ENCODE results near the gene COL4A3. TPM values are rescaled to one million over a fixed set of nuclear protein-coding genes. Genes with fewer than 3 reads are reported as not detected.

Gene COL4A3
- total RNA-seq, 2 donors from 2014 or later, result 29.6 to 36.7 TPM

GRCh38 chr2:227325839-227326195, 161.4 kb downstream of the COL4A3 start:
- Histone ChIP-seq H3K4me3 (peak overlapping the region; percentile 99), H3K27ac (peak overlapping the region; percentile 87 to 88), H3K9me3 (no peaks in the 10 kb centered on the region), H3K4me1 (ENCODE audit: control insufficient read depth in 1 of 2, low read depth in 2 of 2) (peaks cover 7 to 26% of the 10 kb centered on the region in 2 donors), H3K36me3 (no peaks in the 10 kb centered on the region), H3K27me3 (replicated peaks; ENCODE audit: insufficient read depth) (no peaks in the 10 kb centered on the region)
- no peak for ATAC-seq (ENCODE audit: insufficient number of reproducible peaks, low FRiP score, low read depth)
- no peak for DNase-seq (ENCODE audit: low spot score)
- no peak for TF ChIP-seq CTCF (IDR thresholded peaks at IDR 0.05)

DNA sequence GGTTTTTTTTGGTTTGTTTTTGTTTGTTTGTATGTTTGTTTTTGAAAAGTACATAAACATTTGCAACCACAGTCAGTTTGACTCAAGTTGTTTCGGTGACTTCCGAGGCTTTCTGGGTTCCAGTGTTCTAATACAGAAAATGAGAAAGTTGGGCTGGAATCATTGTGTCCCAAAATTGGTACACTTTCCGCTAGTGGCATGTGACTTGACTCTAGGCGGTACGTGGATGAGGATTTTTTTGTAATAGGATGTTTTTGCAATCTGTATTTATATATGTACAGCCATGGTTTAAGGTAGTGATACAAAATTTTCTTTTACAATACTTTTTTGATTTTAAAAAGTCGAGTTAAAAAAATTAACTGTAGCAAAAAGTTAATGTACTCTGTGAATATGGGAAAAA, 162.4 kb downstream of the COL4A3 start:
- Histone ChIP-seq H3K4me1 (ENCODE audit: control insufficient read depth in 1 of 2, low read depth in 2 of 2) (peaks cover 7 to 26% of the 10 kb centered on the region in 2 donors), H3K9me3 (no peaks in the 10 kb centered on the region), H3K4me3 (no peak overlapping the region), H3K36me3 (no peaks in the 10 kb centered on the region), H3K27ac (no peak overlapping the region), H3K27me3 (replicated peaks; ENCODE audit: insufficient read depth) (no peaks in the 10 kb centered on the region)
- TF ChIP-seq CTCF (IDR thresholded peaks at IDR 0.05), result no peak
- no peak for DNase-seq (ENCODE audit: low spot score)
- ATAC-seq (ENCODE audit: insufficient number of reproducible peaks, low FRiP score, low read depth), result no peak

- no peaks in the 10 kb centered on the region for H3K4me1 ChIP-seq (ENCODE audit: control insufficient read depth in 1 of 2, low read depth in 2 of 2)
- H3K36me3 ChIP-seq, result peaks cover 30% of the 10 kb centered on the region
- ATAC-seq (ENCODE audit: insufficient number of reproducible peaks, low FRiP score, low read depth) (no peak), DNase-seq (ENCODE audit: low spot score) (no peak)
- H3K9me3 ChIP-seq, result no peaks in the 10 kb centered on the region
- H3K27me3 ChIP-seq (replicated peaks; ENCODE audit: insufficient read depth), result no peaks in the 10 kb centered on the region
- TF ChIP-seq CTCF (IDR thresholded peaks at IDR 0.05), result no peak
- no peak overlapping the region for H3K27ac ChIP-seq
- H3K4me3 ChIP-seq, result no peak overlapping the region
Observed at GRCh38 chr2:227335713-227336112, 171.3 kb downstream of the COL4A3 start.

DNA sequence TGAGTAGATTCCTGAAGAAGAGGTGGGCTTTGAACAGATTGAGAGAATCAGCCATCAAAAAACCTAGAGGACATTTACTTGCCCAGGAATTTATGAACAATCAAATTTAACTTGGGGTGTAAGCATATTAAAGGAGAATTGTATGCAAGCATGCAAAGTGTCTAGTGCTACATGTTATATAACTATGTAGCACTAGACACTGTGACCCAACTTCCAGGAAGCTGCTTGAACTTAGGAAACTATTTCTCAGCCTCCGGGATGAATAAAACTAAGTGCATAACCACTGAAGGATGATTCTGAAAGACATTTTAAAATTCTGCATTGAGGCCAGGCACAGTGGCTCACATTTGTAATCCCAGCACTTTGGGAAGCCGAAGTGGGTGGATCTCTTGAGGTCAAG, 173.0 kb downstream of the COL4A3 start:
- Histone ChIP-seq H3K9me3 (no peaks in the 10 kb centered on the region), H3K4me3 (no peak overlapping the region), H3K4me1 (ENCODE audit: control insufficient read depth in 1 of 2, low read depth in 2 of 2) (no peaks in the 10 kb centered on the region), H3K27me3 (replicated peaks; ENCODE audit: insufficient read depth) (no peaks in the 10 kb centered on the region), H3K27ac (no peak overlapping the region), H3K36me3 (peaks cover 33% of the 10 kb centered on the region)
- no peak for ATAC-seq (ENCODE audit: insufficient number of reproducible peaks, low FRiP score, low read depth)
- no peak for DNase-seq (ENCODE audit: low spot score)
- no peak for TF ChIP-seq CTCF (IDR thresholded peaks at IDR 0.05)

GRCh38 chr2:227339098-227339599, 174.7 kb downstream of the COL4A3 start:
- peaks cover 22% of the 10 kb centered on the region for H3K36me3 ChIP-seq
- no peak overlapping the region for H3K4me3 ChIP-seq
- DNase-seq (ENCODE audit: low spot score) (no peak), ATAC-seq (ENCODE audit: insufficient number of reproducible peaks, low FRiP score, low read depth) (no peak)
- no peak for TF ChIP-seq CTCF (IDR thresholded peaks at IDR 0.05)
- no peaks in the 10 kb centered on the region for H3K4me1 ChIP-seq (ENCODE audit: control insufficient read depth in 1 of 2, low read depth in 2 of 2)
- H3K27me3 ChIP-seq (replicated peaks; ENCODE audit: insufficient read depth), result no peaks in the 10 kb centered on the region
- no peak overlapping the region for H3K27ac ChIP-seq
- H3K9me3 ChIP-seq, result no peaks in the 10 kb centered on the region

All from thoracic aorta (tissue), 2 donors.